Uterus (tissue), 4 donors: ENCODE results near the gene DNAI1. TPM values are rescaled to one million over a fixed set of nuclear protein-coding genes. Genes with fewer than 3 reads are reported as not detected.

Experiments
- DNase-seq, 2 donors: peaks; one replicate each; pipeline ENCODE4 v3.0.0-alpha.2; 2019 to 2020
- H3K27ac ChIP-seq, 2 donors: fragments of 200-600 bp; sonication (generic); 1 replicate in 1 of 2; 2 replicates in 1 of 2; pipeline ENCODE4 v1.5.1; 2016 to 2018
- H3K27me3 ChIP-seq, 2 donors: fragments of 200-600 bp; sonication (generic); one replicate each; pipeline ENCODE4 v1.5.1; 2018 to 2019; ENCODE audit warnings: control low read depth in 1 of 2
- H3K36me3 ChIP-seq, 2 donors: fragments of 200-600 bp; sonication (generic); one replicate each; pipeline ENCODE4 v1.5.1; 2019; ENCODE audit warnings: control low read depth in 1 of 2
- H3K4me1 ChIP-seq, 2 donors: fragments of 200-600 bp; sonication (generic); one replicate each; pipeline ENCODE4 v1.5.1; 2018 to 2019; ENCODE audit warnings: control low read depth in 1 of 2
- H3K4me3 ChIP-seq, 2 donors: fragments of 200-600 bp; sonication (generic); 1 replicate in 1 of 2; 2 replicates in 1 of 2; pipeline ENCODE4 v1.5.1; 2018 to 2019; ENCODE audit warnings: mild to moderate bottlenecking in 1 of 2
- H3K9me3 ChIP-seq, 2 donors: fragments of 200-600 bp; sonication (generic); one replicate each; pipeline ENCODE4 v1.5.1; 2019; ENCODE audit warnings: control low read depth in 1 of 2
- POLR2A ChIP-seq, 2 donors: fragments of 450-650 bp; IDR thresholded peaks; one replicate each; pipeline ENCODE4 v1.6.1; 2016; ENCODE audit warnings: antibody characterized with exemption in 2 of 2, mild to moderate bottlenecking in 1 of 2, moderate library complexity in 1 of 2
- intact Hi-C: fragments of 100-400 bp; cut with DNase I; formaldehyde crosslinking; loops from one replicate; pipeline ENCODE4 v1.15.1; 2023; ENCODE audit warnings: low total_unique reads
- total RNA-seq, 4 donors: library from RNA; depleted of rRNA in 3 of 4; stranded (reverse); fragments of >200 nt in 3 of 4; gene quantifications; one replicate each; pipeline versions ENCODE4 v1.1.0 to v1.2.4, GENCODE V29; 2014 to 2023
- TF ChIP-seq, protein P1 (sequence below), 4 experiments: fragments of 200-600 bp in 2 of 4; fragments of 450-650 bp in 2 of 4; sonication (generic) in 2 of 4; IDR thresholded peaks; one replicate each; pipeline ENCODE4 v1.5.1; 2016 to 2019; ENCODE audit warnings: antibody characterized with exemption in 4 of 4, mild to moderate bottlenecking in 2 of 4, moderate library complexity in 1 of 4
- donor health status: DM: yes; HTN: yes; CAD: no.

The DNAI1 gene
- total RNA-seq, 4 donors from 2014 or later = 0.95 to 3.8 TPM; not detected in 2

DNA sequence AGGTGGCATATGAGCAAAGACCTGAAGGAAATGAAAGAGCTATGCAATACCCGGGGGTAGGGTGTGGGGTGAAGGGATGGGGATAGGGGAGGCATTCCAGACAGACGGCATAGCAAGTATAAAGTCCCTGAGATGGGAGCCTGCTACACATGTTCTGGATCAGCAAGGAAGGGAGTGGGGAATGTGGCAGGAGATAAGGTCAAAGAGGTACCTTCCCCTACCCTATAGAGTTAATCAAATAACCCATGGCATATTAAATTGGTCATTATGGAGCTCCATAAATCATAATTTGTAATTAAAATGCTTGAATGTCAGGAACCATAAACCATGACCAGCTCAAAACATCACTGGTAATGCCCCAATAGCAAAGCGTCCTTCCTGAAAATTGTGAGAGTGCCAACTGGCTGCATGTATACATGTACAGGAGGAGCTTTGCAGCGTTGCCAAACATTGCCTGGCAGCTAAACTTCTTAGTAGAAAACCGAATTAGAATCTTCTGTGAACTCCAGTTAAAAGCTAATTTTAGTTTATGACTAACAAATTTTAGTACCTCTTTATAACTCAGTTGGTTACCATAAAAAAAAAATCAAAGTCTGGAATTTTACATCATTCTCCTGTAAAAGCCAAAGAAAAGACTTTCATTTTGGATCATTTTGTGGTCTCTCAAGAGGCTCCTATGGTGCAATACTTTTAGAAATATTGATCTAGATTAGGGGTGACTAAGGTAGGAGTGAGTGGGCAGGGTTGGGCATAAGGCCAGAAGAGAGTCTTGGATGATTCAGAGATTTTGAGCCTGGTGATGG lies 4.7 kb downstream of the DNAI1 start:
- H3K4me1 ChIP-seq = peaks cover 0 to 5% of the 10 kb centered on the region in 2 donors
- DNase-seq = peak in 1 of 2 donors; percentile 29
- no peaks in the 10 kb centered on the region for H3K36me3 ChIP-seq
- TF ChIP-seq, protein P1, sequence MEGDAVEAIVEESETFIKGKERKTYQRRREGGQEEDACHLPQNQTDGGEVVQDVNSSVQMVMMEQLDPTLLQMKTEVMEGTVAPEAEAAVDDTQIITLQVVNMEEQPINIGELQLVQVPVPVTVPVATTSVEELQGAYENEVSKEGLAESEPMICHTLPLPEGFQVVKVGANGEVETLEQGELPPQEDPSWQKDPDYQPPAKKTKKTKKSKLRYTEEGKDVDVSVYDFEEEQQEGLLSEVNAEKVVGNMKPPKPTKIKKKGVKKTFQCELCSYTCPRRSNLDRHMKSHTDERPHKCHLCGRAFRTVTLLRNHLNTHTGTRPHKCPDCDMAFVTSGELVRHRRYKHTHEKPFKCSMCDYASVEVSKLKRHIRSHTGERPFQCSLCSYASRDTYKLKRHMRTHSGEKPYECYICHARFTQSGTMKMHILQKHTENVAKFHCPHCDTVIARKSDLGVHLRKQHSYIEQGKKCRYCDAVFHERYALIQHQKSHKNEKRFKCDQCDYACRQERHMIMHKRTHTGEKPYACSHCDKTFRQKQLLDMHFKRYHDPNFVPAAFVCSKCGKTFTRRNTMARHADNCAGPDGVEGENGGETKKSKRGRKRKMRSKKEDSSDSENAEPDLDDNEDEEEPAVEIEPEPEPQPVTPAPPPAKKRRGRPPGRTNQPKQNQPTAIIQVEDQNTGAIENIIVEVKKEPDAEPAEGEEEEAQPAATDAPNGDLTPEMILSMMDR (IDR thresholded peaks at IDR 0.05) = no peak
- TF ChIP-seq POLR2A (IDR thresholded peaks at IDR 0.05) = no peak
- no peaks in the 10 kb centered on the region for H3K27me3 ChIP-seq
- no peak overlapping the region for H3K27ac ChIP-seq
- H3K4me3 ChIP-seq = no peak overlapping the region
- intact Hi-C loops = no loop called here
- H3K9me3 ChIP-seq = no peaks in the 10 kb centered on the region

DNA sequence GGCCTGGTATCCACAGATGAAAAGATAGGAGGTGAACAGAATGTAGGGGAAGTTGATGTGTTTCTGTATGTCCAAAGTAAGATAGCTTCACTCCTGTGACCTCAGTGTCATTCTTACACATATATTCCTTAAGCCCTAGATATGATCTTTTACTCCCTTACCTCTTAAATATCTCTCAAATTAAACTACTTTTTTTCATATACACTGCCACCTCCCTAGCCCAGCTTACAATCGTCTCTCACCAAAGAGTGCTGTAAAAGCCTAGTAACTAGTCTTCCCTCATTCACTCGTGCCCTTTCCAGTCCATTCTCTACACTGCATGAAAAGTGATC lies 5.3 kb downstream of the DNAI1 start:
- DNase-seq = no peak
- intact Hi-C loops = no loop called here
- Histone ChIP-seq H3K36me3 (no peaks in the 10 kb centered on the region), H3K9me3 (no peaks in the 10 kb centered on the region), H3K27me3 (no peaks in the 10 kb centered on the region), H3K27ac (no peak overlapping the region), H3K4me1 (peaks cover 0 to 3% of the 10 kb centered on the region in 2 donors), H3K4me3 (no peak overlapping the region)
- TF ChIP-seq, protein P1 (IDR thresholded peaks at IDR 0.05) = no peak
- no peak for TF ChIP-seq POLR2A (IDR thresholded peaks at IDR 0.05)

DNA sequence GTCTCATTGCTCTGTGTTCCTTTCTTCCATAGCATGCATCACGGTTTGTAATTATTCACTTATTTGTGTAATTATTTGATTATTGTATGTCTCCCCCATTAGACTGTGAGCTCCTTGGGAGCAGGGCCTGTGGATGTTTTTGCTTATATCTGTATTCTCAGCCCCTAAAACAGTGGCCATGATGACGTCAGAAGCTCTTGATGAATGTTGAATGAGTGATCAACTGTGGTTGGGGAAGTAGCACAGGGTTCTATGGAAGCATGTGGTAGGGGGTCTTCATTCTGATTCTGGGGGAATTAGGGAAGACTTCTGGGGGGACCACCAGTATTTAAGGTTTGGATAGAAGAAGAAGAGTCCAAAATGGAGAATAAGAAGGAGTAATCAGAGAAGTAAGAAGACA lies 6.0 kb downstream of the DNAI1 start:
- intact Hi-C loops = no loop called here
- Histone ChIP-seq H3K27ac (no peak overlapping the region), H3K27me3 (no peaks in the 10 kb centered on the region), H3K36me3 (no peaks in the 10 kb centered on the region), H3K4me3 (no peak overlapping the region), H3K4me1 (no peaks in the 10 kb centered on the region), H3K9me3 (no peaks in the 10 kb centered on the region)
- no peak for DNase-seq
- TF ChIP-seq, protein P1 (IDR thresholded peaks at IDR 0.05) = no peak
- TF ChIP-seq POLR2A (IDR thresholded peaks at IDR 0.05) = no peak

DNA sequence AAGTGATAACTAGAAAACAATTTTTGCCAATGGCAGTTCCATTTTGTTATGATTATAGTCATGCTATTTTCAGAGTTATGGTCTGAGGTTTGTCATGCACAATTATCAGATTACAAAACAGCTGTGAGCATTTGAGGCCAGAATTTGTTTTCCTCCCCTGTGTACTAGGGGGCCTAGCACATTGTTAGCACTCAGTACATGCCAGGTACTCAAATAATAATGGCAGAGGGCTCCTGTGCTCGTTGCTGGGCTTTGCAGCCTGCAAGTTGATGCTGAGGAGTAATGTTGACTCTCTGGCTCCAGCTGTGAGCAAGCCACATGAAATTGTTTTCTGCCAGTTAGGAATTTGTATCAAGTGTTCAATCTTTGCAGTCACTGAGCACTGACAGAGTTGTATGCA lies 6.9 kb downstream of the DNAI1 start:
- no peak overlapping the region for H3K27ac ChIP-seq
- no peaks in the 10 kb centered on the region for H3K9me3 ChIP-seq
- H3K4me3 ChIP-seq = no peak overlapping the region
- TF ChIP-seq, protein P1 (IDR thresholded peaks at IDR 0.05) = no peak
- no peak for TF ChIP-seq POLR2A (IDR thresholded peaks at IDR 0.05)
- no peaks in the 10 kb centered on the region for H3K27me3 ChIP-seq
- H3K4me1 ChIP-seq = no peaks in the 10 kb centered on the region
- DNase-seq = no peak
- no peaks in the 10 kb centered on the region for H3K36me3 ChIP-seq
- intact Hi-C loops = no loop called here

DNA sequence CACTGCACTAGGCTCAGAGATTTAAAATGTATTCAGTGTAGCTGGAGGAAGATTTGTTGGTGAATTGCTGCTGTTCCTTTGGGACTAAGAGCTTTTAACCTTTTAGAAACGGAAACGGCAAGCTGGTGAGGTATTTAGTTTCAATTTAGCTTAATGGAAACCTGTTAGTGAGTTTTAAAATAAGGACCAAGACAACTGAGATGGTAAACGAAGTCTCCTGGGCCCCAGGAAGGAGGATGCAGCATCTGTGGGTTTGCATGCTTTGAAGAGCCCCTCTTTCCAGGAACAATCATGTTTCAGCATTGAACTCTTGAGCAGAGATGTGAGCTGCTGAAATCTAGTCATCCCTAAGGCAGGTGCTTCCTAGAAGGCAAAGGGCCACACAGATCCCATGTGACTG lies 16.5 kb downstream of the DNAI1 start:
- no peaks in the 10 kb centered on the region for H3K9me3 ChIP-seq
- no peaks in the 10 kb centered on the region for H3K27me3 ChIP-seq
- TF ChIP-seq, protein P1 (IDR thresholded peaks at IDR 0.05) = no peak
- no peak for TF ChIP-seq POLR2A (IDR thresholded peaks at IDR 0.05)
- no peaks in the 10 kb centered on the region for H3K4me1 ChIP-seq
- DNase-seq = no peak
- H3K27ac ChIP-seq = no peak overlapping the region
- H3K4me3 ChIP-seq = no peak overlapping the region
- intact Hi-C loops = no loop called here
- no peaks in the 10 kb centered on the region for H3K36me3 ChIP-seq
